ENCODE measurements around the gene HSPB1. TPM values are rescaled to one million over a fixed set of nuclear protein-coding genes. Genes with fewer than 3 reads are reported as not detected.

Gene HSPB1
- total and polyA plus RNA-seq, 8 donors, result 106 to 752 (median 154) TPM

GRCh38 chr7:76340617-76341131 is 38.2 kb downstream of the HSPB1 start:
- DNase-seq, result no peak
- peaks cover 0 to 11% (median 0%) of the 10 kb centered on the region in 3 donors for H3K36me3 ChIP-seq
- H3K4me1 ChIP-seq, result peaks cover 0 to 15% (median 0%) of the 10 kb centered on the region in 3 donors
- H3K27ac ChIP-seq, result no peak overlapping the region
- intact Hi-C loops (cut with DNase I), result no loop called here
- no peaks in the 10 kb centered on the region for H3K9me3 ChIP-seq
- no peaks in the 10 kb centered on the region for H3K27me3 ChIP-seq
- 71 to 87% methylated on average over 3 of the region's 3 CpGs for WGBS, 2 donors
- H3K4me3 ChIP-seq, result no peak overlapping the region
- peak in 1 of 4 donors; percentile 21 for ATAC-seq
- no peak for FAIRE-seq
- TF ChIP-seq CTCF (IDR thresholded peaks at IDR 0.05), result no peak

- no peak overlapping the region for H3K4me3 ChIP-seq
- no peak for ATAC-seq
Observed at GRCh38 chr7:76342222-76342621, 39.7 kb downstream of the HSPB1 start.

GRCh38 chr7:76343294-76343930 is 40.9 kb downstream of the HSPB1 start:
- Histone ChIP-seq H3K9me3 (no peaks in the 10 kb centered on the region), H3K27me3 (no peaks in the 10 kb centered on the region), H3K36me3 (peaks cover 0 to 26% (median 0%) of the 10 kb centered on the region in 3 donors), H3K4me3 (no peak overlapping the region), H3K27ac (no peak overlapping the region), H3K4me1 (peaks cover 0 to 12% (median 0%) of the 10 kb centered on the region in 3 donors)
- ATAC-seq (no peak), DNase-seq (no peak), FAIRE-seq (no peak)
- no peak for TF ChIP-seq CTCF (IDR thresholded peaks at IDR 0.05)
- 80 to 90% methylated on average over 6 of the region's 6 CpGs for WGBS, 2 donors
- intact Hi-C loops (cut with DNase I), result no loop called here

More at GRCh38 chr7:76342222-76342621, 39.7 kb downstream of the HSPB1 start:
- no peak for DNase-seq
- intact Hi-C loops (cut with DNase I), result no loop called here
- Histone ChIP-seq H3K27me3 (no peaks in the 10 kb centered on the region), H3K36me3 (peaks cover 0 to 23% (median 0%) of the 10 kb centered on the region in 3 donors), H3K9me3 (no peaks in the 10 kb centered on the region), H3K4me1 (peaks cover 0 to 15% (median 0%) of the 10 kb centered on the region in 3 donors), H3K27ac (no peak overlapping the region)
- FAIRE-seq, result no peak
- whole genome bisulfite sequencing, 2 donors, result 78 to 88% methylated on average over 5 of the region's 5 CpGs
- TF ChIP-seq CTCF (IDR thresholded peaks at IDR 0.05), result no peak

- ATAC-seq, result no peak
- Histone ChIP-seq H3K9me3 (no peaks in the 10 kb centered on the region), H3K4me1 (peaks cover 0 to 7% (median 0%) of the 10 kb centered on the region in 3 donors), H3K27me3 (no peaks in the 10 kb centered on the region), H3K36me3 (peaks cover 0 to 26% (median 0%) of the 10 kb centered on the region in 3 donors), H3K4me3 (no peak overlapping the region), H3K27ac (no peak overlapping the region)
- no peak for FAIRE-seq
- 93 to 95% methylated on average over 6 of the region's 6 CpGs for WGBS, 2 donors
- intact Hi-C loops (cut with DNase I), result no loop called here
- TF ChIP-seq CTCF (IDR thresholded peaks at IDR 0.05), result no peak
- DNase-seq, result no peak
Observed at GRCh38 chr7:76343931-76344321, 41.5 kb downstream of the HSPB1 start.

- H3K36me3 ChIP-seq, result peaks cover 0 to 26% (median 0%) of the 10 kb centered on the region in 3 donors
- no peak for TF ChIP-seq CTCF (IDR thresholded peaks at IDR 0.05)
- H3K4me3 ChIP-seq, result no peak overlapping the region
- ATAC-seq, result peak in 3 of 4 donors; percentile 28 to 64 (median 58)
- no peak for FAIRE-seq
- DNase-seq, result no peak
- intact Hi-C loops (cut with DNase I), result no loop called here
- H3K9me3 ChIP-seq, result no peaks in the 10 kb centered on the region
- H3K27me3 ChIP-seq, result no peaks in the 10 kb centered on the region
- 84 to 86% methylated on average over 6 of the region's 6 CpGs for WGBS, 2 donors
- H3K4me1 ChIP-seq, result peaks cover 0 to 6% (median 3%) of the 10 kb centered on the region in 3 donors
- no peak overlapping the region for H3K27ac ChIP-seq
Observed at GRCh38 chr7:76346097-76346496, 43.6 kb downstream of the HSPB1 start.

Measured in pancreas (tissue), 10 donors.